Measurements from ENCODE around the gene KLHL1.

DNA sequence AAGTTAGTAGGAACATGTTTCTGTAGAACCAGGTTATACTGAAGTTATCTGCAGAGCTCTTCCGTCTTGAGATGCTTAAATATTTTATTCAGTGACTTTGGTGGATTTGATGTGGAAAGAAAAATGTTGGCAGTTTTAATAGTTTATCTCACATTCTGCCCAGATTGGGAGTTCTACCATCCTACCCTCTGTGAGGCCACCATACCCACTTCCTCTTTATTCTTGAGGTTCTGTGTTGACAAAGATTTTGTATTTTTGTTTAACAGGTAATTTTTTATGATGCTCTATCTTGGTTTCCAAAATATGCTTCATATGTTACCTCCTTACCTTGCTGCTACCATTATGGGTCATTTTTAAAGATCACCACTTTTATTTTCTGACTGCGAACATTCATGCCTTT is 156.8 kb downstream of the KLHL1 start:
- TF ChIP-seq CTCF (IDR thresholded peaks at IDR 0.05 in 4 of 5, conservative IDR thresholded peaks at IDR 0.05 in 1 of 5) (no peak), POLR2A (IDR thresholded peaks at IDR 0.05) (no peak)
